ENCODE results near the gene GSKIP.

The GSKIP gene

GRCh38 chr14:96416292-96416691 is 53.0 kb downstream of the GSKIP start:
- H3K9me3 ChIP-seq (ENCODE audit: insufficient read depth, low read length) = no peaks in the 10 kb centered on the region
- H3K9me2 ChIP-seq (replicated peaks; ENCODE audit: insufficient read depth, low read length) = no peaks in the 10 kb centered on the region
- no peak overlapping the region for H2AFZ ChIP-seq (ENCODE audit: low read depth, low read length, severe bottlenecking)
- H3K4me3 ChIP-seq (ENCODE audit: insufficient read depth, low read length, poor library complexity, severe bottlenecking) = no peak overlapping the region
- no peaks in the 10 kb centered on the region for H3F3A ChIP-seq (ENCODE audit: insufficient read depth)
- no peaks in the 10 kb centered on the region for H3K27me3 ChIP-seq (ENCODE audit: low read length)
- H3K4me2 ChIP-seq (ENCODE audit: low read depth, low read length, poor library complexity, severe bottlenecking) = no peak overlapping the region
- no peaks in the 10 kb centered on the region for H4K20me1 ChIP-seq (ENCODE audit: low read depth, low read length)
- no peaks in the 10 kb centered on the region for H3K36me3 ChIP-seq (ENCODE audit: low read length)
- TF ChIP-seq EZH2phosphoT487 (conservative IDR thresholded peaks at IDR 0.05; ENCODE audit: low read length) = no peak
- no peak for TF ChIP-seq CTCF (IDR thresholded peaks at IDR 0.05; ENCODE audit: insufficient read depth, low read length, poor library complexity, severe bottlenecking)
- H3K9ac ChIP-seq (ENCODE audit: low read length) = no peak overlapping the region
- H3K27ac ChIP-seq (ENCODE audit: low read depth, low read length) = no peak overlapping the region
- no peaks in the 10 kb centered on the region for H3K79me2 ChIP-seq (ENCODE audit: insufficient read depth, low read length)

- H2AFZ ChIP-seq (ENCODE audit: low read depth, low read length, severe bottlenecking) = no peak overlapping the region
- no peaks in the 10 kb centered on the region for H3K36me3 ChIP-seq (ENCODE audit: low read length)
- H3K9me3 ChIP-seq (ENCODE audit: insufficient read depth, low read length) = no peaks in the 10 kb centered on the region
- no peaks in the 10 kb centered on the region for H3K79me2 ChIP-seq (ENCODE audit: insufficient read depth, low read length)
- no peaks in the 10 kb centered on the region for H3F3A ChIP-seq (ENCODE audit: insufficient read depth)
- TF ChIP-seq CTCF (IDR thresholded peaks at IDR 0.05; ENCODE audit: insufficient read depth, low read length, poor library complexity, severe bottlenecking) = no peak
- no peak for TF ChIP-seq EZH2phosphoT487 (conservative IDR thresholded peaks at IDR 0.05; ENCODE audit: low read length)
- no peaks in the 10 kb centered on the region for H3K27me3 ChIP-seq (ENCODE audit: low read length)
- H3K27ac ChIP-seq (ENCODE audit: low read depth, low read length) = no peak overlapping the region
- no peaks in the 10 kb centered on the region for H4K20me1 ChIP-seq (ENCODE audit: low read depth, low read length)
- no peak overlapping the region for H3K4me2 ChIP-seq (ENCODE audit: low read depth, low read length, poor library complexity, severe bottlenecking)
- H3K9ac ChIP-seq (ENCODE audit: low read length) = no peak overlapping the region
- H3K4me3 ChIP-seq (ENCODE audit: insufficient read depth, low read length, poor library complexity, severe bottlenecking) = no peak overlapping the region
- H3K9me2 ChIP-seq (replicated peaks; ENCODE audit: insufficient read depth, low read length) = no peaks in the 10 kb centered on the region
These were observed 53.9 kb downstream of the GSKIP start for GRCh38 chr14:96417254-96417653.

- H3K27me3 ChIP-seq (ENCODE audit: low read length) = no peaks in the 10 kb centered on the region
- no peaks in the 10 kb centered on the region for H3K9me3 ChIP-seq (ENCODE audit: insufficient read depth, low read length)
- H3K4me3 ChIP-seq (ENCODE audit: insufficient read depth, low read length, poor library complexity, severe bottlenecking) = no peak overlapping the region
- no peaks in the 10 kb centered on the region for H3K79me2 ChIP-seq (ENCODE audit: insufficient read depth, low read length)
- H2AFZ ChIP-seq (ENCODE audit: low read depth, low read length, severe bottlenecking) = no peak overlapping the region
- H3K9ac ChIP-seq (ENCODE audit: low read length) = no peak overlapping the region
- no peak overlapping the region for H3K27ac ChIP-seq (ENCODE audit: low read depth, low read length)
- H3K9me2 ChIP-seq (replicated peaks; ENCODE audit: insufficient read depth, low read length) = no peaks in the 10 kb centered on the region
- H3F3A ChIP-seq (ENCODE audit: insufficient read depth) = no peaks in the 10 kb centered on the region
- H4K20me1 ChIP-seq (ENCODE audit: low read depth, low read length) = no peaks in the 10 kb centered on the region
- no peaks in the 10 kb centered on the region for H3K36me3 ChIP-seq (ENCODE audit: low read length)
- no peak for TF ChIP-seq CTCF (IDR thresholded peaks at IDR 0.05; ENCODE audit: insufficient read depth, low read length, poor library complexity, severe bottlenecking)
- TF ChIP-seq EZH2phosphoT487 (conservative IDR thresholded peaks at IDR 0.05; ENCODE audit: low read length) = no peak
- no peak overlapping the region for H3K4me2 ChIP-seq (ENCODE audit: low read depth, low read length, poor library complexity, severe bottlenecking)
These were observed 54.7 kb downstream of the GSKIP start for GRCh38 chr14:96418075-96418474.
